SK-N-SH (cell line): ENCODE measurements around the gene AGFG1. TPM values are rescaled to one million over a fixed set of nuclear protein-coding genes. Genes with fewer than 3 reads are reported as not detected.

Source experiments
- CTCF ChIA-PET: fragments of 300-600, 350-600 bp; formaldehyde crosslinking; extraction: SDS; loops from one replicate; lab custom pipeline; 2021; lab: Yijun Ruan, JAX
- POLR2A ChIA-PET: fragments of 350-600 bp; sonication (Branson Sonifier 250); formaldehyde crosslinking; extraction: SDS; loops from one replicate; lab custom pipeline; 2020; ENCODE audit warnings: antibody characterized with exemption, inconsistent platforms; lab: Yijun Ruan, JAX
- DNase-seq: peaks from one replicate; pipeline ENCODE4 v3.0.0; 2012
- H2AFZ ChIP-seq: fragments of 200-600 bp; sonication (generic); 2 replicates; pipeline ENCODE4 v1.8.1; 2016; ENCODE audit warnings: antibody characterized with exemption, mild to moderate bottlenecking, low read depth
- H3F3A ChIP-seq: fragments of 200-600 bp; sonication (generic); replicated peaks from 2 replicates; pipeline ENCODE3; 2016; ENCODE audit warnings: antibody characterized with exemption, mild to moderate bottlenecking; ENCODE audit not compliant: insufficient read depth
- H3K27ac ChIP-seq, 2 experiments: fragments of 200-500 bp in 1 of 2; fragments of 200-600 bp in 1 of 2; sonication (Bioruptor generic) in 1 of 2; sonication (generic), shearing (Covaris generic) in 1 of 2; 2 replicates each; pipeline versions ENCODE4 v1.5.1 to v1.6.1; 2014 to 2016; ENCODE audit warnings: low read depth in 2 of 2, inconsistent platforms in 1 of 2, low read length in 1 of 2, mild to moderate bottlenecking in 1 of 2, mixed read lengths in 1 of 2
- H3K27me3 ChIP-seq: fragments of 200-600 bp; sonication (generic), shearing (Covaris generic); 2 replicates; pipeline ENCODE4 v1.6.1; 2016; ENCODE audit warnings: mixed run types; ENCODE audit not compliant: insufficient read depth
- H3K36me3 ChIP-seq, 2 experiments: fragments of 200-500 bp in 1 of 2; fragments of 200-600 bp in 1 of 2; sonication (Bioruptor generic) in 1 of 2; sonication (generic) in 1 of 2; replicated peaks in 1 of 2; 2 replicates each; pipeline versions ENCODE3 to v1.5.1; 2014 to 2016; ENCODE audit warnings: low read length in 1 of 2, mild to moderate bottlenecking in 1 of 2; ENCODE audit not compliant: insufficient read depth in 2 of 2, control insufficient read depth in 1 of 2
- H3K4me1 ChIP-seq, 2 experiments: fragments of 200-500 bp in 1 of 2; fragments of 200-600 bp in 1 of 2; sonication (Bioruptor generic) in 1 of 2; sonication (generic), shearing (Covaris generic) in 1 of 2; 2 replicates each; pipeline versions ENCODE4 v1.5.1 to v1.6.1; 2014 to 2016; ENCODE audit warnings: low read depth in 1 of 2, low read length in 1 of 2, mixed run types in 1 of 2; ENCODE audit not compliant: insufficient read depth in 2 of 2, control insufficient read depth in 1 of 2
- H3K4me2 ChIP-seq: fragments of 200-600 bp; sonication (generic), shearing (Covaris generic); 2 replicates; pipeline ENCODE4 v1.6.1; 2017; ENCODE audit warnings: mixed run types
- H3K4me3 ChIP-seq, 2 experiments: fragments of 200-500 bp in 1 of 2; fragments of 200-600 bp in 1 of 2; sonication (Bioruptor generic) in 1 of 2; sonication (generic), shearing (Covaris generic) in 1 of 2; 2 replicates each; pipeline versions ENCODE4 v1.5.1 to v1.8.1; 2014 to 2016; ENCODE audit warnings: low read depth in 2 of 2, inconsistent platforms in 1 of 2, low read length in 1 of 2, mild to moderate bottlenecking in 1 of 2, mixed read lengths in 1 of 2, moderate library complexity in 1 of 2
- H3K79me2 ChIP-seq: fragments of 200-600 bp; sonication (generic); 2 replicates; pipeline ENCODE4 v1.8.1; 2017; ENCODE audit warnings: mild to moderate bottlenecking; ENCODE audit not compliant: insufficient read depth
- H3K9ac ChIP-seq: fragments of 200-600 bp; sonication (generic); 2 replicates; pipeline ENCODE4 v1.6.1; 2017; ENCODE audit warnings: mixed run types
- H3K9me2 ChIP-seq: fragments of 200-600 bp; sonication (generic); 2 replicates; pipeline ENCODE4 v1.6.1; 2017; ENCODE audit warnings: mixed run types
- H3K9me3 ChIP-seq: fragments of 200-600 bp; sonication (generic); 2 replicates; pipeline ENCODE4 v1.6.1; 2017; ENCODE audit warnings: mixed run types, mild to moderate bottlenecking, moderate library complexity
- H4K20me1 ChIP-seq: fragments of 200-600 bp; sonication (generic); 2 replicates; pipeline ENCODE4 v1.6.1; 2017; ENCODE audit warnings: mild to moderate bottlenecking, mixed run types; ENCODE audit not compliant: insufficient read depth
- CHD2 ChIP-seq: fragments of 150-350 bp; IDR thresholded peaks from 2 replicates; pipeline ENCODE4 v1.6.1; 2018; ENCODE audit warnings: low read length; ENCODE audit not compliant: partially characterized antibody
- CTCF ChIP-seq: fragments of 200-600 bp; sonication (generic); IDR thresholded peaks from 2 replicates; pipeline ENCODE4 v1.6.1; 2017; ENCODE audit warnings: antibody characterized with exemption, mild to moderate bottlenecking, moderate library complexity
- EZH2phosphoT487 ChIP-seq: fragments of 200-600 bp; sonication (generic); IDR thresholded peaks from 2 replicates; pipeline ENCODE4 v1.6.1; 2017; ENCODE audit warnings: low read depth, mixed run types, mild to moderate bottlenecking, antibody characterized with exemption, moderate library complexity, borderline replicate concordance
- FOXM1 ChIP-seq: IDR thresholded peaks from 2 replicates; pipeline ENCODE4 v1.4.0; 2012; ENCODE audit warnings: low read depth, mild to moderate bottlenecking
- GABPA ChIP-seq: IDR thresholded peaks from 2 replicates; pipeline ENCODE4 v1.4.0; 2012; ENCODE audit warnings: low read depth, mild to moderate bottlenecking
- GATA2 ChIP-seq: sonication (generic); formaldehyde crosslinking; IDR thresholded peaks from 2 replicates; pipeline ENCODE4 v1.5.0; 2020; ENCODE audit warnings: mild to moderate bottlenecking, missing genetic modification reagents
- IRF3 ChIP-seq: fragments of 150-350 bp; IDR thresholded peaks from 2 replicates; pipeline ENCODE4 v1.6.1; 2016; ENCODE audit warnings: mild to moderate bottlenecking, low read depth, low read length
- JUND ChIP-seq: IDR thresholded peaks from 2 replicates; pipeline ENCODE4 v1.4.0; 2012
- MAX ChIP-seq: IDR thresholded peaks from 2 replicates; pipeline ENCODE4 v1.4.0; 2012; ENCODE audit warnings: low read depth
- MEF2A ChIP-seq: IDR thresholded peaks from 2 replicates; pipeline ENCODE4 v1.4.0; 2012; ENCODE audit warnings: low read depth, borderline replicate concordance
- POLR2AphosphoS5 ChIP-seq: IDR thresholded peaks from 2 replicates; pipeline ENCODE4 v1.6.1; 2012; ENCODE audit warnings: low read depth, low read length
- RCOR1 ChIP-seq: fragments of 150-350 bp; IDR thresholded peaks from 2 replicates; pipeline ENCODE4 v1.6.1; 2017; ENCODE audit warnings: antibody characterized with exemption, low read length
- SMC3 ChIP-seq: IDR thresholded peaks from 2 replicates; pipeline ENCODE4 v1.6.1; 2012; ENCODE audit warnings: low read depth, low read length, improper control_type of control experiment
- TAF1 ChIP-seq: IDR thresholded peaks from 2 replicates; pipeline ENCODE4 v1.6.1; 2012; ENCODE audit warnings: low read depth, mild to moderate bottlenecking, low read length, moderate library complexity, borderline replicate concordance
- TEAD4 ChIP-seq: IDR thresholded peaks from 2 replicates; pipeline ENCODE4 v1.4.0; 2012; ENCODE audit warnings: mild to moderate bottlenecking, borderline replicate concordance; ENCODE audit not compliant: insufficient read depth
- ZBTB33 ChIP-seq: IDR thresholded peaks from 2 replicates; pipeline ENCODE4 v1.4.0; 2012; ENCODE audit warnings: low read depth, borderline replicate concordance
- WGBS: methylation state at CpG from one replicate; pipeline ENCODE4 v1.1.6; 2017; ENCODE audit warnings: low lambda C conversion rate; 5-methylcytosine and 5-hydroxymethylcytosine counted together
- polyA plus RNA-seq, 3 experiments: library from polyadenylated mRNA; depleted of rRNA; stranded (reverse); fragments of >200 nt; gene quantifications; 2 replicates each; pipeline ENCODE4 v1.2.3, GENCODE V29; 2012

AGFG1 gene
- polyA plus RNA-seq, 1 of the 3 experiments (the other 2 are of a cell fraction) = 42.3 TPM

DNA sequence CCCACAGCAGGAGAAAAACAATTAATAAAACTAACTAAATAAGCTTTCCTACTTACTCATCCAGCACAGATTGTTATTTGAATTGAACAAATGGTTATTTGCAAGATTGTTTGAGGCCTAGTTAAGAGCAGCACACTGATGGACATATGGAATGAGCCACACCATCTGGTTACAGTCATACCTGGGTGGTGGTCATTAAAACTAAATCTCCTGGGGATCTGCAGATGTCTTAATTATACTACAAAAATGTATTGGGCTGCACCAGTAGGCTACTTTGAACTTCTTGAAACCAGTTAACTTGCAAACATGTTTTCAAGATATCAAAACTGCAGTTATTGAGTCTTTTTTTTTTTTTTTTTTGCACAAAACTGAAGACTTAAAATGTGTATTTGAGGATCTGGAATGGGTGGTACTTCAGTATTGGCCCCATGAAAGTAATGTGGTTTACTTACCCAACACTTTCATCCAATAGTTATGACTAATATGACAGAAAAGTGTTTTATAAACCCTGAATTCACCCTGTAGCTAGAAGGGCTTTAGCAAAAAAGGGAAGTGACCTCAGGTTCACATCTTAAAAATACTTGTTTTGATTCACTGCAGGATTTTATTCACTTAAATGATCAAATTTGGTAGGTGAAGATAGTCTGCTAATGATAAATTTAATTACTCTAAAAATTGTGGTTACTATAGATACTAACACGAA lies 10.8 kb downstream of the AGFG1 start:
- Histone ChIP-seq H3K9me3 (0 out of 2 replicates have a peak, but pooled peaks cover 4% of the 10 kb centered on the region), H3F3A (peaks cover 25% of the 10 kb centered on the region), H4K20me1 (peaks cover 96% of the 10 kb centered on the region), H3K27me3 (no peaks in the 10 kb centered on the region), H3K9me2 (no peaks in the 10 kb centered on the region), H3K79me2 (peaks cover 100% of the 10 kb centered on the region), H3K9ac (no peak overlapping the region), H2AFZ (no peak overlapping the region), H3K36me3 (peaks cover 4 to 25% of the 10 kb centered on the region in 2 experiments), H3K4me2 (no peak overlapping the region), H3K4me1 (peaks cover 0 to 24% of the 10 kb centered on the region in 2 experiments; a peak in 3 of 4 replicates), H3K4me3 (no peak overlapping the region), H3K27ac (peak overlapping the region in 1 of 2 experiments; percentile 3; a peak in 1 of 4 replicates)
- TF ChIP-seq JUND = no peak
- TF ChIP-seq CHD2 = no peak
- no peak for DNase-seq
- POLR2A ChIA-PET = no interaction called here
- 91% methylated on average over 1 of the region's 1 CpG for WGBS
- CTCF ChIA-PET = interaction anchor here (0.6 to 1.1 kb wide), 2 partner anchors 71 to 72 kb away, joined by 3 read pairs; no protein-coding TSS in a partner anchor

GRCh38 chr2:227485429-227485828 lies 13.5 kb downstream of the AGFG1 start:
- 100% methylated on average over 1 of the region's 1 CpG for WGBS
- TF ChIP-seq MAX = no peak
- TF ChIP-seq CTCF = no peak
- no peak for TF ChIP-seq GABPA
- TF ChIP-seq SMC3 = no peak
- no peak for TF ChIP-seq TAF1
- TF ChIP-seq RCOR1 = no peak
- no peak for TF ChIP-seq TEAD4
- TF ChIP-seq JUND = no peak
- TF ChIP-seq POLR2AphosphoS5 = no peak
- TF ChIP-seq GATA2 (CRISPR knock-in tag) = no peak
- TF ChIP-seq ZBTB33 = no peak
- TF ChIP-seq CHD2 = no peak
- TF ChIP-seq IRF3 = no peak
- no peak for TF ChIP-seq MEF2A
- no peak for TF ChIP-seq FOXM1
- no peak for TF ChIP-seq EZH2phosphoT487
- TF ChIP-seq, all 33 proteins: peak for 0
- H3K9me2 ChIP-seq = no peaks in the 10 kb centered on the region
- H2AFZ ChIP-seq = no peak overlapping the region
- ChIA-PET CTCF (no interaction called here), POLR2A (no interaction called here)
- H3K36me3 ChIP-seq = peaks cover 0 to 14% of the 10 kb centered on the region in 2 experiments
- H3K4me3 ChIP-seq = no peak overlapping the region
- DNase-seq = no peak
- H3K9ac ChIP-seq = no peak overlapping the region
- no peak overlapping the region for H3K27ac ChIP-seq
- H3K4me2 ChIP-seq = no peak overlapping the region
- H4K20me1 ChIP-seq = peaks cover 97% of the 10 kb centered on the region
- H3F3A ChIP-seq = peaks cover 10% of the 10 kb centered on the region
- H3K9me3 ChIP-seq = 0 out of 2 replicates have a peak, but pooled peaks cover 4% of the 10 kb centered on the region
- no peaks in the 10 kb centered on the region for H3K27me3 ChIP-seq
- H3K79me2 ChIP-seq = peaks cover 100% of the 10 kb centered on the region
- H3K4me1 ChIP-seq = peaks cover 0 to 22% of the 10 kb centered on the region in 2 experiments; a peak in 2 of 4 replicates
